H54 (cell line): ENCODE measurements around the gene TMCC3.
"Not testable (repeated sequence)": the region's sequence is repeated elsewhere in the genome, so short reads cannot be mapped to it uniquely, and the experiment has no call there.

ENCODE experiments used
- DNase-seq: peaks from one replicate; pipeline ENCODE4 v3.0.0; 2011; ENCODE audit warnings: low spot score, mixed read lengths; ENCODE audit not compliant: insufficient read length
- FAIRE-seq: peaks from 3 replicates; lab custom pipeline; 2011; peaks lifted over from hg19 to GRCh38; lab: Jason Lieb, UNC
- POLR2A ChIP-seq: IDR thresholded peaks from 2 replicates; pipeline ENCODE4 v1.6.1; 2011; ENCODE audit warnings: low read depth, mild to moderate bottlenecking, low read length

TMCC3 gene

GRCh38 chr12:94593822-94594442, 56.4 kb downstream of the TMCC3 start:
- no peak for FAIRE-seq
- TF ChIP-seq POLR2A, result no peak

GRCh38 chr12:94592723-94593122, 57.6 kb downstream of the TMCC3 start:
- FAIRE-seq, DNase-seq: not testable (repeated sequence)

More at GRCh38 chr12:94593822-94594442, 56.4 kb downstream of the TMCC3 start:
- no peak for DNase-seq

- FAIRE-seq, result no peak
- no peak for DNase-seq
- no peak for TF ChIP-seq POLR2A
Observed at GRCh38 chr12:94592080-94592479, 58.3 kb downstream of the TMCC3 start.

GRCh38 chr12:94590428-94590827, 59.9 kb downstream of the TMCC3 start:
- no peak for TF ChIP-seq POLR2A
- no peak for DNase-seq
- FAIRE-seq, result no peak

- TF ChIP-seq POLR2A, result no peak
- DNase-seq, result no peak
- no peak for FAIRE-seq
Observed at GRCh38 chr12:94589591-94590001, 60.8 kb downstream of the TMCC3 start.

GRCh38 chr12:94588346-94588745, 62.0 kb downstream of the TMCC3 start:
- TF ChIP-seq POLR2A, result no peak
- DNase-seq (no peak), FAIRE-seq (no peak)

- DNase-seq, result no peak
- no peak for TF ChIP-seq POLR2A
- FAIRE-seq, result no peak
Observed at GRCh38 chr12:94587266-94588241, 62.8 kb downstream of the TMCC3 start.

- TF ChIP-seq POLR2A, result no peak
- DNase-seq (no peak), FAIRE-seq (peak; percentile 58)
Observed at GRCh38 chr12:94586589-94587259, 63.6 kb downstream of the TMCC3 start.

- no peak for TF ChIP-seq POLR2A
- FAIRE-seq (no peak), DNase-seq (no peak)
Observed at GRCh38 chr12:94585626-94586025, 64.7 kb downstream of the TMCC3 start.

- no peak for TF ChIP-seq POLR2A
- FAIRE-seq, result no peak
- DNase-seq, result no peak
Observed at GRCh38 chr12:94584377-94584776, 66.0 kb downstream of the TMCC3 start.

- no peak for FAIRE-seq
- no peak for DNase-seq
- no peak for TF ChIP-seq POLR2A
Observed at GRCh38 chr12:94582591-94582990, 67.8 kb downstream of the TMCC3 start.

- no peak for TF ChIP-seq POLR2A
- FAIRE-seq (no peak), DNase-seq (no peak)
Observed at GRCh38 chr12:94575645-94576403, 74.5 kb downstream of the TMCC3 start.

- no peak for FAIRE-seq
- no peak for DNase-seq
- no peak for TF ChIP-seq POLR2A
Observed at GRCh38 chr12:94575024-94575423, 75.3 kb downstream of the TMCC3 start.
